ENCODE results near the gene LPCAT3.
"Not testable (repeated sequence)": the region's sequence is repeated elsewhere in the genome, so short reads cannot be mapped to it uniquely, and the experiment has no call there.

LPCAT3 gene

GRCh38 chr12:7018350-7019042, at the start of gene LPCAT3:
Gene LPCAT3 (minus strand): TSS chr12:7018476. CDS start chr12:7018424, 52 bp downstream.
- DNase-seq = peak; percentile 97 to 98
- TF ChIP-seq POLR2A (IDR thresholded peaks at IDR 0.05; ENCODE audit: low read length) (peak; percentile 88), GATA1 (IDR thresholded peaks at IDR 0.05; ENCODE audit: low read depth, low read length) (no peak)

DNA sequence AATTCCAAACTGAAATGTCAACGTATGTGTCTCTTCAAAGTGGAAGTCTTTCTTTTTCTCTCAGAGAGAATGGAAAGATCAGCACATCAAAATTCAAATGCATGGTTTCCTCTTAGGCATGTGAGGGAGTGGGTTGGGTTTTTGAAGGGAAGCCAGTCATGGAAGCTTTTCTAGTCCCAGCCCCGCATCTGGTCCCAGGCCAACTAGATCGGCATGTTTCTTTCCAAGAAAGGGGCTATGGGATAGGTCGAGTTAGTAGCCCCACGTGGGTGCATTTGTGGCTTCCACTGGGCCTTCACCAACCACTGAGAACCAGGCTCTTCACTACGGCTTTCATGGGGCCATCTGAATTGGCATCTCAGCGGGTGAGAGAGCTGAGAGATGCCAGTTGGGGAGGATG, 48.8 kb upstream of the LPCAT3 start:
- no peak for DNase-seq
- TF ChIP-seq POLR2A (IDR thresholded peaks at IDR 0.05; ENCODE audit: low read length) (no peak), GATA1 (IDR thresholded peaks at IDR 0.05; ENCODE audit: low read depth, low read length) (no peak)

GRCh38 chr12:7066596-7066995, 48.3 kb upstream of the LPCAT3 start:
- no peak for DNase-seq
- TF ChIP-seq POLR2A (IDR thresholded peaks at IDR 0.05; ENCODE audit: low read length) = no peak
- TF ChIP-seq GATA1 (IDR thresholded peaks at IDR 0.05; ENCODE audit: low read depth, low read length) = no peak

GRCh38 chr12:7065073-7065623, 46.9 kb upstream of the LPCAT3 start:
- no peak for TF ChIP-seq GATA1 (IDR thresholded peaks at IDR 0.05; ENCODE audit: low read depth, low read length)
- TF ChIP-seq POLR2A (IDR thresholded peaks at IDR 0.05; ENCODE audit: low read length) = no peak
- DNase-seq = no peak

- TF ChIP-seq POLR2A (IDR thresholded peaks at IDR 0.05; ENCODE audit: low read length) (no peak), GATA1 (IDR thresholded peaks at IDR 0.05; ENCODE audit: low read depth, low read length) (no peak)
- DNase-seq = no peak
These were observed 46.2 kb upstream of the LPCAT3 start for GRCh38 chr12:7064516-7064915.

DNA sequence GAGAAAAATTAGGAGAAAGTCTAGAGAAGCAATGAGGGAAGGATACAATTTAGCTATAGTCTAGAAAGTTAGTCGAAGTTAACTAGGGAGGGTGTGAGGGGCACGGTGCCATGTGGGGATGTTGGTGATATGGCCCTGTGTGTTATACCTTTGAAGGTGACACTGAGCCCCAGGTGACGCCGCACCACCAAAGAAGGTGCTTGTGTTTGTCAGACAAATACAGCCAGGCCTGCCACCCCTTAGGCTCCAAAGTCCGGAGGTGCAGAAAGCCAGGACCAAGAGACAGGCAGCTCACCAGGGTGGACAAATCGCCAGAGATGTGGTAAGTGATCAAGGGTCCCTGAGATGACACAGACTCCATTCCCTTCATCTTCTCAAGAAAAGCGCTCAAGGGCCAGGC, 43.3 kb upstream of the LPCAT3 start:
- DNase-seq = no peak
- TF ChIP-seq POLR2A (IDR thresholded peaks at IDR 0.05; ENCODE audit: low read length) (no peak), GATA1 (IDR thresholded peaks at IDR 0.05; ENCODE audit: low read depth, low read length) (no peak)

- no peak for DNase-seq
- TF ChIP-seq GATA1 (IDR thresholded peaks at IDR 0.05; ENCODE audit: low read depth, low read length) = no peak
- no peak for TF ChIP-seq POLR2A (IDR thresholded peaks at IDR 0.05; ENCODE audit: low read length)
These were observed 42.9 kb upstream of the LPCAT3 start for GRCh38 chr12:7061138-7061537.

- DNase-seq = no peak
These were observed 42.2 kb upstream of the LPCAT3 start, which contains the start of gene C1S for GRCh38 chr12:7060353-7060954. Gene C1S (plus strand): TSS chr12:7060718. CDS start chr12:7061913, 1,195 bp downstream.

DNA sequence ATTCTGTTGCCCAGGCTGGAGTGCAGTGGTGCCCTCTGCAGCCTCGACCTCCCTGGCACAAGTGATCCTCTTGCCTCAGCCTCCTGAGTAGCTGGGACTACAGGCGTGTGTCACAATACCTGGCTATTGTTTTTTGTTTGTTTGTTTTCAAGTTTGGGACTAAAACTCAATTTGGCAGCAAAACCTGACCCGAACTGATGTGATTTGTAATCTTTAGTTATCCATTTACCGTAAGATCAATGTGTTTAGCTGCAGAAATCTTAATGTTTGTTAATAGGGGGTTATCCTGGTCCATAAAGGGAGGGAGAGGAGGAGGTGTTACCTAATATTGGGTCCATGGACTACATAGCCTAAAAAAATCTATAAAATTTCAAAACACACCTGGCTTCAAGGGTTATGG, 41.5 kb upstream of the LPCAT3 start:
- no peak for DNase-seq
- TF ChIP-seq GATA1 (IDR thresholded peaks at IDR 0.05; ENCODE audit: low read depth, low read length) = no peak
- no peak for TF ChIP-seq POLR2A (IDR thresholded peaks at IDR 0.05; ENCODE audit: low read length)

More at GRCh38 chr12:7060353-7060954, 42.2 kb upstream of the LPCAT3 start, which contains the start of gene C1S:
- TF ChIP-seq POLR2A (IDR thresholded peaks at IDR 0.05; ENCODE audit: low read length) (no peak), GATA1 (IDR thresholded peaks at IDR 0.05; ENCODE audit: low read depth, low read length) (no peak)

DNA sequence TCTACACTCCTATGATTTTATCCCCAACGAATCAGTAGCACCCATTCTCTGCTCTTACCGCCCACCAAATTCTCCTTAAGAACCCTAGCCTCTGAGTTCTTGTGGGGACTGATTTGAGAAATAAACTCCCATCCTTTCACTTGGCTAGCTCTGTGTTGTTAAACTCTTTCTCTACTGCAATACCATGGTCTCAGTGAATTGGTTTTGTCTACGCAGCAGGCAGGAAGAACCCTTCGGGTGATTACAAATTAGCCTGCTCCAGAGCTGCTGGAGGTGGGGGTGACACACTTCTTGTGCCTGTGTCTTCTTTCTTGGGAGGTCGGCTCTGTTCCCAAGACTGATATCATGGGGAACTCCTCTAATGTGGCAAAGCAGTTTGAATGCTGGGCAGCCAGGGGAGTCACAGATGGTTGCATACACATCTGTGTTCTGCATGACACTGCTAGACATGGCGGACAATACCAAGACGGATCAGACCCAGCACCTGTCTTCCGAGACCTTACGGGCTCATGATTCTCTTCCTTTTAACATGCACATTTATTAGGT, 40.6 kb upstream of the LPCAT3 start:
- no peak for DNase-seq
- no peak for TF ChIP-seq POLR2A (IDR thresholded peaks at IDR 0.05; ENCODE audit: low read length)
- no peak for TF ChIP-seq GATA1 (IDR thresholded peaks at IDR 0.05; ENCODE audit: low read depth, low read length)

GRCh38 chr12:7058163-7058845, 40.0 kb upstream of the LPCAT3 start:
- no peak for TF ChIP-seq GATA1 (IDR thresholded peaks at IDR 0.05; ENCODE audit: low read depth, low read length)
- no peak for TF ChIP-seq POLR2A (IDR thresholded peaks at IDR 0.05; ENCODE audit: low read length)
- DNase-seq = peak; percentile 11 to 55

DNA sequence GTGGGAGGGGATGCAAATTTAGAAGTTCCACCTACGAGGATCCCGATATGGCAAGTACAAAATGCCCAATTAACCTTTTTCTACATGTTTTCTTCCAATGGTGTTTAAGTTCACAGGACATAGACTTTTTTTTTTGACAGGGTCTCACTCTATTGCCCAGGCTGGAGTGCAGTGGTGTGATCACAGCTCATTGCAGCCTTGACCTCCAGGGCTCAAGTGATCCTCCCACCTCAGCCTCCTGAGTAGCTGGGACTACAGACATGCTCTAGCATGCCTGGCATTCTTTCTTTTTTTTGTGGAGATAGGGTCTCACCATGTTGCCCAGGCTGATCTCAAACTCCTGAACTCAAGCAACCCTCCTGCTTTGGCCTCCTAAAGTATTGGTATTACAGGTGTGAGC, 37.5 kb upstream of the LPCAT3 start:
- DNase-seq = not testable (repeated sequence)

- DNase-seq = no peak
- no peak for TF ChIP-seq GATA1 (IDR thresholded peaks at IDR 0.05; ENCODE audit: low read depth, low read length)
- no peak for TF ChIP-seq POLR2A (IDR thresholded peaks at IDR 0.05; ENCODE audit: low read length)
These were observed 36.6 kb upstream of the LPCAT3 start for GRCh38 chr12:7054925-7055324.

GRCh38 chr12:7049973-7050372, 31.7 kb upstream of the LPCAT3 start:
- not testable (repeated sequence) for DNase-seq

- not testable (repeated sequence) for DNase-seq
These were observed 31.2 kb upstream of the LPCAT3 start for GRCh38 chr12:7049445-7049951.
